Germinal center (tissue), 1 donor: ENCODE measurements around the gene SLC2A2.

Source experiments
- DNase-seq: peaks from one replicate; pipeline ENCODE4 v3.0.0; 2012; ENCODE audit warnings: mixed read lengths, low spot score

Gene SLC2A2

GRCh38 chr3:171028779-171029232, 2.3 kb upstream of the SLC2A2 start:
- DNase-seq, result no peak

- no peak for DNase-seq
These were observed 1.7 kb upstream of the SLC2A2 start for GRCh38 chr3:171028025-171028778.

GRCh38 chr3:171023566-171023965, 3.0 kb downstream of the SLC2A2 start:
- DNase-seq, result no peak

GRCh38 chr3:171021377-171021776, 5.1 kb downstream of the SLC2A2 start:
- no peak for DNase-seq

- DNase-seq, result no peak
These were observed 8.2 kb downstream of the SLC2A2 start for GRCh38 chr3:171018156-171018935.

GRCh38 chr3:171013822-171014748, 12.4 kb downstream of the SLC2A2 start:
- DNase-seq, result no peak

GRCh38 chr3:171011873-171012336, 14.6 kb downstream of the SLC2A2 start:
- no peak for DNase-seq

- no peak for DNase-seq
These were observed 15.2 kb downstream of the SLC2A2 start for GRCh38 chr3:171011109-171011872.

GRCh38 chr3:171007316-171007715, 19.2 kb downstream of the SLC2A2 start:
- DNase-seq, result no peak

- DNase-seq, result no peak
These were observed 20.9 kb downstream of the SLC2A2 start for GRCh38 chr3:171005648-171006047.

GRCh38 chr3:171001957-171002694, 24.4 kb downstream of the SLC2A2 start:
- no peak for DNase-seq

GRCh38 chr3:171001250-171001893, 25.1 kb downstream of the SLC2A2 start:
- no peak for DNase-seq

GRCh38 chr3:171000281-171000680, 26.2 kb downstream of the SLC2A2 start:
- DNase-seq, result no peak

GRCh38 chr3:170999737-171000242, 26.7 kb downstream of the SLC2A2 start:
- no peak for DNase-seq

GRCh38 chr3:170997961-170998913, 28.3 kb downstream of the SLC2A2 start:
- DNase-seq, result no peak

GRCh38 chr3:170992854-170993253, 33.7 kb downstream of the SLC2A2 start:
- no peak for DNase-seq

GRCh38 chr3:170991664-170992063, 34.9 kb downstream of the SLC2A2 start:
- DNase-seq, result no peak

- no peak for DNase-seq
These were observed 37.3 kb downstream of the SLC2A2 start for GRCh38 chr3:170989100-170989648.
